Neural crest cell (in vitro differentiated cells): ENCODE measurements around the gene GLDN. TPM values are rescaled to one million over a fixed set of nuclear protein-coding genes. Genes with fewer than 3 reads are reported as not detected.

Source experiments
- DNase-seq: peaks from one replicate; pipeline ENCODE4 v3.0.0; 2021; ENCODE audit warnings: low read depth, mixed read lengths, low spot score
- H3K27ac Mint-ChIP-seq: one replicate; pipeline ENCODE4 v1.8.0; 2021; ENCODE audit warnings: mild to moderate bottlenecking, mixed read lengths; ENCODE audit not compliant: unreplicated experiment
- H3K27me3 Mint-ChIP-seq: 2 replicates; pipeline ENCODE4 v1.8.0; 2021; ENCODE audit warnings: low read depth, mild to moderate bottlenecking, mixed read lengths
- H3K36me3 Mint-ChIP-seq: 2 replicates; pipeline ENCODE4 v1.8.0; 2021; ENCODE audit warnings: low read depth, mild to moderate bottlenecking, mixed read lengths
- H3K4me1 Mint-ChIP-seq: 2 replicates; pipeline ENCODE4 v1.8.0; 2021; ENCODE audit warnings: mixed read lengths
- H3K4me3 Mint-ChIP-seq: one replicate; pipeline ENCODE4 v1.8.0; 2021; ENCODE audit warnings: mild to moderate bottlenecking, mixed read lengths
- H3K9me3 Mint-ChIP-seq: 2 replicates; pipeline ENCODE4 v1.8.0; 2021; ENCODE audit warnings: mixed read lengths
- long read RNA-seq: library from polyadenylated mRNA; unstranded; transcript quantifications from one replicate; pipeline ENCODE4 v2.0.0, GENCODE V29; 2020
- total RNA-seq: library from RNA; stranded (reverse); gene quantifications from 2 replicates; pipeline ENCODE4 v1.2.1, GENCODE V29; 2021
- TF ChIP-seq, protein P1 (sequence below): fragments of 200-600 bp; sonication (generic); conservative IDR thresholded peaks from 2 replicates; pipeline ENCODE4 v1.5.0; 2021; ENCODE audit warnings: antibody characterized with exemption, mild to moderate bottlenecking

Gene GLDN
- 1.7 and 2.4 TPM in 2 replicates for total RNA-seq
- long read RNA-seq, result 0 reads

DNA sequence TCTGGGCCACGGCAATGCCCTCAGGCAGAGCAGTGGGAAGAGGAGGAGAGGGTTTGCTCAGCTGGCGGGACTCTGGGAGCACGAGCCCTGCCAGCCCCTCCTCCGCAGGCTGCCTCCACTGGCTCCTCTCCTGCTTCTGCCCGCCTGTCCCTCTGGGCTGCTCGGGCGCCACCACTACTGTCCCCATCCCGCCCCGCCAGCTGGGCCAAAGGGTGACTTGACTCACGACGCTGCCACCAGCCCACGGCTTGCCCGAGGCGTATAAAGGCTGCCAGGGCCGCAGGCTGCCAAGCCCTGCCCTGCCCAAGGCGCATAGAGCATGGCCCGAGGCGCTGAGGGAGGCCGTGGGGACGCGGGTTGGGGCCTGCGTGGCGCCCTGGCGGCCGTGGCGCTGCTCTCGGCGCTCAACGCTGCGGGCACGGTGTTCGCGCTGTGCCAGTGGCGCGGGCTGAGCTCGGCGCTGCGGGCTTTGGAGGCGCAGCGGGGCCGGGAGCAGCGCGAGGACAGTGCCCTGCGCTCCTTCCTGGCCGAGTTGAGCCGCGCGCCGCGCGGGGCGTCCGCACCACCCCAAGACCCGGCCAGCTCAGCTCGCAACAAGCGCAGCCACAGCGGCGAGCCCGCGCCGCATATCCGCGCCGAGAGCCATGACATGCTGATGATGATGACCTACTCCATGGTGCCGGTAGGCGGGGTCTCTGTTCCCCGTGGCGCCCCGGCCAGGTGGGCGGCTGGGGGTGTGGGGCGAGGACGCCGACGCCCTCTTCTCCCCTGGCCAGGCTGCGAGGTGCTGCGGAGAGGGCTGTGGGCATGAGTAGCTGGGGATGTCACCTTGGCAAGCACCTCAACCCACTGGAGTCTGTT lies at the start of gene GLDN:
Gene GLDN, plus strand, starts transcription at position 290 of the 861 bp plus-strand sequence. Its CDS starts 30 bp downstream, at position 320.
- H3K4me3 Mint-ChIP-seq, result peak within 1 kb of the TSS; percentile 75
- no peaks in the 10 kb centered on the region for H3K4me1 Mint-ChIP-seq
- DNase-seq, result peak; percentile 5
- no peaks in the 10 kb centered on the region for H3K36me3 Mint-ChIP-seq
- TF ChIP-seq, protein P1, sequence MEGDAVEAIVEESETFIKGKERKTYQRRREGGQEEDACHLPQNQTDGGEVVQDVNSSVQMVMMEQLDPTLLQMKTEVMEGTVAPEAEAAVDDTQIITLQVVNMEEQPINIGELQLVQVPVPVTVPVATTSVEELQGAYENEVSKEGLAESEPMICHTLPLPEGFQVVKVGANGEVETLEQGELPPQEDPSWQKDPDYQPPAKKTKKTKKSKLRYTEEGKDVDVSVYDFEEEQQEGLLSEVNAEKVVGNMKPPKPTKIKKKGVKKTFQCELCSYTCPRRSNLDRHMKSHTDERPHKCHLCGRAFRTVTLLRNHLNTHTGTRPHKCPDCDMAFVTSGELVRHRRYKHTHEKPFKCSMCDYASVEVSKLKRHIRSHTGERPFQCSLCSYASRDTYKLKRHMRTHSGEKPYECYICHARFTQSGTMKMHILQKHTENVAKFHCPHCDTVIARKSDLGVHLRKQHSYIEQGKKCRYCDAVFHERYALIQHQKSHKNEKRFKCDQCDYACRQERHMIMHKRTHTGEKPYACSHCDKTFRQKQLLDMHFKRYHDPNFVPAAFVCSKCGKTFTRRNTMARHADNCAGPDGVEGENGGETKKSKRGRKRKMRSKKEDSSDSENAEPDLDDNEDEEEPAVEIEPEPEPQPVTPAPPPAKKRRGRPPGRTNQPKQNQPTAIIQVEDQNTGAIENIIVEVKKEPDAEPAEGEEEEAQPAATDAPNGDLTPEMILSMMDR, result no peak
- peaks cover 62% of the 10 kb centered on the region for H3K27me3 Mint-ChIP-seq
- H3K27ac Mint-ChIP-seq, result no peak within 1 kb of the TSS
- peaks cover 4% of the 10 kb centered on the region for H3K9me3 Mint-ChIP-seq

DNA sequence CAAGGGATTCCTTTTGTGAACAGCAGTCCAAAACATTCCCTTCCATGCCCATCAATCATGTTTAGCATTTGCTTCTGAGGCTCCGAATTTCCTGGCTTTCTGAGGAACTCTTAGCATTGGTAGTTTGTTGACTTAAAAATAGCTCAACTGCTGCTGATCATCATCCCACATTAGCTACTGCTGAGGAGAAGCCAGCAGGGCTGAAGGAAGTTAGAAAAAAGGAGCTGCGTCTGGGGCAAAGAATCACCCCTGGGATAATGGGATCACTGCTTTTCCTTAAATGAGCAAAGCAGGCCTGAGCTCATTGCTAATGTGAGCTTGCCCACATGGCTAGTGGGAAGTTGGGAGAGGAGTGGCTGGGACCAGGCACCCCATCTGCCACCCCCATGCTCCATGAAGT lies 42.8 kb upstream of the GLDN start:
- Mint-ChIP-seq H3K9me3 (no peaks in the 10 kb centered on the region), H3K36me3 (no peaks in the 10 kb centered on the region), H3K27me3 (no peaks in the 10 kb centered on the region), H3K27ac (no peak overlapping the region), H3K4me1 (peaks cover 10% of the 10 kb centered on the region), H3K4me3 (no peak overlapping the region)
- TF ChIP-seq, protein P1, result no peak
- DNase-seq, result no peak

DNA sequence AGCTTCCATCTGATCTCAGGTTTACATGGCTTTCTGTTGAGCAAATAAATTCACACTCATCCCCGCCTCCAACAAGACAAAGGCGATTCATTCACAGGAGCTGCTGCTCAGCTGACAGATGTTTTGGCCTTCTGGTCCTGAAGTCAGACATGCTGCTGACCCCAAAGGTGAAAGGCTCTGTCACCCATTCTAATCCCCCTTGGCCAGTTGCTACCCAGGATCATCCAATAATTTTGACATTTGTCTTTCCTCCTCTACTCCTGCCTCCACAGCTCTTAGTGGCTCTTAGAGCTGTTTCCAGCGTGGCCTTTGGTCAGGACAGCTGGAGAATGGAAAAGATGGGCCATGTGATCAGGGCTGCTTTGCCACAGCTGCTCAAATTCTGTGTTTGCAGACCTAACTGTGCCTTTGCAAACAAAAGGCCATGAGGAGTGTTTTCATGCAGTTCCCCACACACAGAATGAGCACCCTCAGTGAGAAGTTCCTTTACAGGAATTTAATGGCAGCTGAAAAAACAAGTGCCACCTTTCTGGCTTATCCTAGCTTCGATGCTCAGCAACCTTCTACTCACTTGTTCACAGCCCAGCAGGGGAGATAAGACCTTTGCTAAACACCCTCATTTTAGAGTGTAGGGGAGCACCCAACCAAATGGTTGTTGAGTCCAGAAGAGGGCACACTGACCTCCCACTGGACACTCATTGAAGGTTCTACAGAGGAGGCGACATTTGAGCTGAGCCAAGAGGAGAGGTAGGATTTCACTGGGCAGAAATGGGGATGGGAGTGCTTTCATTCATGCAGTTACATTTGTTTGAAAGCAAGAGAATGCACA lies 42.1 kb upstream of the GLDN start:
- Mint-ChIP-seq H3K4me1 (peaks cover 10% of the 10 kb centered on the region), H3K36me3 (no peaks in the 10 kb centered on the region), H3K27me3 (no peaks in the 10 kb centered on the region), H3K9me3 (no peaks in the 10 kb centered on the region), H3K4me3 (no peak overlapping the region), H3K27ac (no peak overlapping the region)
- TF ChIP-seq, protein P1, result no peak
- DNase-seq, result no peak

DNA sequence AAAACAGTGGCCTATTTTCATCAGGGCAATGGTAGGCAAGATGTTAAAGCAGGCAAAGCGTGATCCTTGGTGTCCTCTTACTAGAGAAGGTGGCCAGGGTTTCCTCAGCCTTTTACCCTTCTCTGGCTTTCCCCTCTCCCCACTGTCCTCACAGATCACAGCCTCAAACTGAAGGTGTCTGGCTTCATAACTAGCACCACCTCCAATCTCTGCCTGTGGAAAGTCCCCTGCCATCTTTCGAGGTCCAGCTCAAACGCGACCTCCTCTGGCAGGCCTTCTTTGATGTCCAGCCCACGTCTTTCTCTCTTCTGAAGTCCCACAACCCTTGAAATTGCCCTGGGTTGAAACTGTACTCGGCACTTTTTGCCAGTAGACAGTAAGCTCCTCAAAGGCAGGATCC lies 39.0 kb upstream of the GLDN start:
- DNase-seq, result no peak
- Mint-ChIP-seq H3K27me3 (peaks cover 3% of the 10 kb centered on the region), H3K9me3 (no peaks in the 10 kb centered on the region), H3K4me3 (no peak overlapping the region), H3K27ac (no peak overlapping the region), H3K36me3 (no peaks in the 10 kb centered on the region), H3K4me1 (peaks cover 10% of the 10 kb centered on the region)
- TF ChIP-seq, protein P1, result no peak

DNA sequence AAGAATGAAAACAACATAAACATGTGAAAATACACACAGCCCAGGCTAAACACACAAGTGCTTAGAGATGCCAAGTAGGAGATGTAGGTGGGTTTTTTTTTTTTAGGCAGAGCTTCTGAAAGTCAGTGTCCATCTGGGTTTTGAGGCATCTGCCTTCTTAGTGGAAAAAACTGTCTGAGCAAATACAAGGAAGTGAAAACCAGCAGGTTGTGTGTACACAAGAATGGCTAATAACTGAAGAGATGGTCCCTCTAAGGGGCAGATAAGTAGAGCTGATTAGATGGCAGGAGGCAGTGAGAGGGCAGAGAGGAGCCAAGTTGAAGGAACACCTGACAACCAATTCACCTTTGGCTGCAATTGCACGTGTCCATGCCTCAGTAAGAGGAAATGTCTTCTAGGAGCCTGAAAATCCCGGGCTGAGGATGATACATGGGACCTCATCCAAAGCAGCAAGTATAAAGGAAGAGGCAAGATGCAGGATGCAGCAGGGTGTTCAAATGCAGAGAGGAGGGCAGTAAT lies 37.9 kb upstream of the GLDN start:
- Mint-ChIP-seq H3K9me3 (no peaks in the 10 kb centered on the region), H3K27me3 (peaks cover 3% of the 10 kb centered on the region), H3K4me3 (no peak overlapping the region), H3K36me3 (no peaks in the 10 kb centered on the region), H3K27ac (no peak overlapping the region), H3K4me1 (peaks cover 10% of the 10 kb centered on the region)
- TF ChIP-seq, protein P1, result no peak
- no peak for DNase-seq
